IPS DF 6.9 (cell line): ENCODE results near the gene SUCNR1.
"Not testable (repeated sequence)": the region's sequence is repeated elsewhere in the genome, so short reads cannot be mapped to it uniquely, and the experiment has no call there.

Source experiments
- DNase-seq: peaks from one replicate; pipeline ENCODE4 v3.0.0-alpha.2; 2013; ENCODE audit warnings: low read depth, low spot score
- H3K27ac ChIP-seq: one replicate; pipeline ENCODE4 v1.5.1; 2013; ENCODE audit warnings: low read length, control low read depth
- H3K27me3 ChIP-seq: 2 replicates; pipeline ENCODE4 v1.6.1; 2013; ENCODE audit warnings: mild to moderate bottlenecking, low read length; ENCODE audit not compliant: control insufficient read depth, insufficient read depth
- H3K36me3 ChIP-seq: 2 replicates; pipeline ENCODE4 v1.6.1; 2013; ENCODE audit warnings: low read length; ENCODE audit not compliant: control insufficient read depth, insufficient read depth
- H3K4me1 ChIP-seq: 2 replicates; pipeline ENCODE4 v1.6.1; 2013; ENCODE audit warnings: low read length; ENCODE audit not compliant: control insufficient read depth, insufficient read depth
- H3K4me3 ChIP-seq: 2 replicates; pipeline ENCODE4 v1.5.1; 2013; ENCODE audit warnings: mild to moderate bottlenecking, low read length
- H3K9me3 ChIP-seq: 2 replicates; pipeline ENCODE4 v1.6.1; 2013; ENCODE audit warnings: low read length, inconsistent platforms; ENCODE audit not compliant: control insufficient read depth, insufficient read depth
- whole genome bisulfite sequencing: extraction: QIAGEN DNeasy Blood & Tissue Kit; methylation state at CpG from one replicate; pipeline ENCODE4 v1.1.7; 2013; ENCODE audit warnings: mixed read lengths, missing lambda C conversion rate; ENCODE audit not compliant: insufficient read length, insufficient coverage; 5-methylcytosine and 5-hydroxymethylcytosine counted together

Gene SUCNR1

GRCh38 chr3:151918253-151919029 is 45.0 kb downstream of the SUCNR1 start:
- Histone ChIP-seq H3K36me3 (no peaks in the 10 kb centered on the region), H3K4me1 (no peaks in the 10 kb centered on the region), H3K4me3 (no peak overlapping the region), H3K9me3 (no peaks in the 10 kb centered on the region), H3K27ac (no peak overlapping the region), H3K27me3 (no peaks in the 10 kb centered on the region)
- DNase-seq = no peak
- no CpG with 5 or more reads among the region's 5 CpGs for WGBS

- no peaks in the 10 kb centered on the region for H3K27me3 ChIP-seq
- no peak for DNase-seq
- no peaks in the 10 kb centered on the region for H3K9me3 ChIP-seq
- H3K27ac ChIP-seq = no peak overlapping the region
- H3K36me3 ChIP-seq = no peaks in the 10 kb centered on the region
- WGBS = no CpG with 5 or more reads among the region's 2 CpGs
- H3K4me1 ChIP-seq = no peaks in the 10 kb centered on the region
- no peak overlapping the region for H3K4me3 ChIP-seq
These were observed 45.5 kb downstream of the SUCNR1 start for GRCh38 chr3:151919030-151919328.

GRCh38 chr3:151919446-151919845 is 46.0 kb downstream of the SUCNR1 start:
- H3K27ac ChIP-seq = no peak overlapping the region
- WGBS = no CpG with 5 or more reads among the region's 3 CpGs
- no peak overlapping the region for H3K4me3 ChIP-seq
- H3K4me1 ChIP-seq = no peaks in the 10 kb centered on the region
- H3K36me3 ChIP-seq = no peaks in the 10 kb centered on the region
- DNase-seq = no peak
- H3K9me3 ChIP-seq = no peaks in the 10 kb centered on the region
- no peaks in the 10 kb centered on the region for H3K27me3 ChIP-seq

GRCh38 chr3:151923901-151924300 is 50.5 kb downstream of the SUCNR1 start:
- H3K27ac ChIP-seq = no peak overlapping the region
- no CpG with 5 or more reads among the region's 1 CpG for WGBS
- no peaks in the 10 kb centered on the region for H3K4me1 ChIP-seq
- H3K9me3 ChIP-seq = no peaks in the 10 kb centered on the region
- no peak for DNase-seq
- no peaks in the 10 kb centered on the region for H3K36me3 ChIP-seq
- H3K27me3 ChIP-seq = no peaks in the 10 kb centered on the region
- no peak overlapping the region for H3K4me3 ChIP-seq

GRCh38 chr3:151924753-151925152 is 51.3 kb downstream of the SUCNR1 start:
- Histone ChIP-seq H3K9me3 (no peaks in the 10 kb centered on the region), H3K36me3 (no peaks in the 10 kb centered on the region), H3K27ac (no peak overlapping the region), H3K27me3 (no peaks in the 10 kb centered on the region), H3K4me3 (no peak overlapping the region), H3K4me1 (no peaks in the 10 kb centered on the region)
- no peak for DNase-seq
- no CpG with 5 or more reads among the region's 3 CpGs for WGBS

- Histone ChIP-seq H3K27ac (no peak overlapping the region), H3K4me1 (no peaks in the 10 kb centered on the region), H3K27me3 (no peaks in the 10 kb centered on the region), H3K36me3 (no peaks in the 10 kb centered on the region), H3K4me3 (no peak overlapping the region), H3K9me3 (no peaks in the 10 kb centered on the region)
- DNase-seq = no peak
- no CpG with 5 or more reads among the region's 4 CpGs for WGBS
These were observed 52.0 kb downstream of the SUCNR1 start for GRCh38 chr3:151925419-151925818.

- no peak for DNase-seq
- no peaks in the 10 kb centered on the region for H3K9me3 ChIP-seq
- WGBS = no CpG with 5 or more reads among the region's 2 CpGs
- H3K4me3 ChIP-seq = no peak overlapping the region
- H3K36me3 ChIP-seq = no peaks in the 10 kb centered on the region
- no peak overlapping the region for H3K27ac ChIP-seq
- H3K4me1 ChIP-seq = no peaks in the 10 kb centered on the region
- no peaks in the 10 kb centered on the region for H3K27me3 ChIP-seq
These were observed 52.4 kb downstream of the SUCNR1 start for GRCh38 chr3:151925876-151926275.

GRCh38 chr3:151926956-151927355 is 53.5 kb downstream of the SUCNR1 start:
- Histone ChIP-seq H3K27ac (no peak overlapping the region), H3K4me3 (no peak overlapping the region), H3K4me1 (no peaks in the 10 kb centered on the region), H3K27me3 (no peaks in the 10 kb centered on the region), H3K36me3 (no peaks in the 10 kb centered on the region), H3K9me3 (no peaks in the 10 kb centered on the region)
- no peak for DNase-seq
- WGBS = no CpG with 5 or more reads among the region's 5 CpGs

GRCh38 chr3:151927915-151928525 is 54.6 kb downstream of the SUCNR1 start:
- H3K4me1 ChIP-seq, H3K27ac ChIP-seq, DNase-seq, H3K4me3 ChIP-seq, H3K36me3 ChIP-seq, H3K9me3 ChIP-seq, H3K27me3 ChIP-seq: not testable (repeated sequence)
- no CpG with 5 or more reads among the region's 49 CpGs for WGBS

- no CpG with 5 or more reads among the region's 1 CpG for WGBS
These were observed 57.7 kb downstream of the SUCNR1 start for GRCh38 chr3:151931171-151931570.

More at GRCh38 chr3:151931171-151931570, 57.7 kb downstream of the SUCNR1 start:
- no peaks in the 10 kb centered on the region for H3K4me1 ChIP-seq
- H3K36me3 ChIP-seq = no peaks in the 10 kb centered on the region
- H3K4me3 ChIP-seq = no peak overlapping the region
- no peak for DNase-seq
- H3K9me3 ChIP-seq = no peaks in the 10 kb centered on the region
- H3K27ac ChIP-seq = no peak overlapping the region
- H3K27me3 ChIP-seq = no peaks in the 10 kb centered on the region
